Natural killer cell (primary cell): ENCODE results near the gene IL6ST. TPM values are rescaled to one million over a fixed set of nuclear protein-coding genes. Genes with fewer than 3 reads are reported as not detected.

Source experiments
- total RNA-seq, 4 donors: library from RNA; stranded (reverse); fragments of 120-200 nt in 1 of 4; gene quantifications; one replicate each; pipeline versions ENCODE4 v1.2.3 to v1.2.4, GENCODE V29; 2013 to 2022

The IL6ST gene
- total RNA-seq, 3 donors from 2014 or later (not counting 1 experiment from before 2014, with no cell fraction given), result 48.5 to 73.0 (median 53.8) TPM

Other genes starting within 250 kb of the IL6ST start
- not detected for gene IL31RA, start 143.6 kb downstream of the IL6ST start, total RNA-seq
- under 1 TPM in 1 of 3 donors, not detected in 2; 0.88 TPM for gene ANKRD55, start 238.4 kb upstream of the IL6ST start, total RNA-seq